GM21526 (cell line): Measurements from ENCODE around the gene HDAC4.

Experiments
- ATAC-seq: cut with Tn5 transposase; IDR thresholded peaks from one replicate; pipeline ENCODE4 v1.9.1; 2021; ENCODE audit warnings: moderate library complexity; ENCODE audit not compliant: unreplicated experiment, low FRiP score

The HDAC4 gene

GRCh38 chr2:239329972-239330572 lies 70.7 kb downstream of the HDAC4 start:
- ATAC-seq = no peak

- ATAC-seq = no peak
Measured at GRCh38 chr2:239329284-239329971, 71.4 kb downstream of the HDAC4 start.

GRCh38 chr2:239328351-239329191 lies 72.2 kb downstream of the HDAC4 start:
- no peak for ATAC-seq

- ATAC-seq = no peak
Measured at GRCh38 chr2:239327536-239328350, 73.1 kb downstream of the HDAC4 start.

- no peak for ATAC-seq
Measured at GRCh38 chr2:239326831-239327535, 73.8 kb downstream of the HDAC4 start.

GRCh38 chr2:239324456-239324855 lies 76.4 kb downstream of the HDAC4 start:
- ATAC-seq = no peak

GRCh38 chr2:239323447-239323846 lies 77.4 kb downstream of the HDAC4 start:
- no peak for ATAC-seq

GRCh38 chr2:239322416-239323086 lies 78.3 kb downstream of the HDAC4 start:
- no peak for ATAC-seq

GRCh38 chr2:239321596-239322415 lies 79.0 kb downstream of the HDAC4 start:
- ATAC-seq = no peak

GRCh38 chr2:239318790-239319661 lies 81.8 kb downstream of the HDAC4 start:
- no peak for ATAC-seq

GRCh38 chr2:239318151-239318611 lies 82.6 kb downstream of the HDAC4 start:
- ATAC-seq = no peak

GRCh38 chr2:239316562-239317465 lies 84.0 kb downstream of the HDAC4 start:
- ATAC-seq = no peak

- no peak for ATAC-seq
Measured at GRCh38 chr2:239315308-239315707, 85.5 kb downstream of the HDAC4 start.

- ATAC-seq = no peak
Measured at GRCh38 chr2:239313776-239314175, 87.0 kb downstream of the HDAC4 start.

- ATAC-seq = no peak
Measured at GRCh38 chr2:239312741-239313667, 87.8 kb downstream of the HDAC4 start.
